SK-N-SH treated with all-trans-retinoic acid at 6 μM for 48 hours (cell line): ENCODE measurements around the gene IFT122.
"Not testable (repeated sequence)": the region's sequence is repeated elsewhere in the genome, so short reads cannot be mapped to it uniquely, and the experiment has no call there.

ENCODE experiments used
- CREB5 ChIP-seq: fragments of 250-450 bp; sonication (Bioruptor Pico); IDR thresholded peaks from 2 replicates; pipeline ENCODE4 v1.5.1; 2020; ENCODE audit warnings: low read depth, mild to moderate bottlenecking, moderate library complexity
- GLIS3 ChIP-seq: fragments of 250-450 bp; sonication (Bioruptor Pico); IDR thresholded peaks from 2 replicates; pipeline ENCODE4 v1.5.0; 2020; ENCODE audit warnings: mild to moderate bottlenecking, moderate library complexity
- ISL1 ChIP-seq: fragments of 250-450 bp; sonication (Bioruptor Pico); IDR thresholded peaks from 2 replicates; pipeline ENCODE4 v2.1.2; 2022; ENCODE audit warnings: mild to moderate bottlenecking, moderate library complexity
- PPARA ChIP-seq: fragments of 250-450 bp; sonication (Bioruptor Pico); IDR thresholded peaks from 2 replicates; pipeline ENCODE4 v1.5.0; 2020; ENCODE audit warnings: mild to moderate bottlenecking, borderline replicate concordance
- TSHZ2 ChIP-seq: fragments of 250-450 bp; sonication (Bioruptor Pico); IDR thresholded peaks from 2 replicates; pipeline ENCODE4 v1.5.0; 2020; ENCODE audit warnings: mild to moderate bottlenecking, moderate library complexity
- ZFP3 ChIP-seq: fragments of 250-450 bp; sonication (Bioruptor Pico); IDR thresholded peaks from 2 replicates; pipeline ENCODE4 v1.5.0; 2020; ENCODE audit warnings: mild to moderate bottlenecking, moderate library complexity
- ZFP30 ChIP-seq: fragments of 450-650 bp; formaldehyde crosslinking; IDR thresholded peaks from 2 replicates; pipeline ENCODE4 v1.5.0; 2022; ENCODE audit warnings: mild to moderate bottlenecking, moderate library complexity
- ZNF565 ChIP-seq: fragments of 450-650 bp; formaldehyde crosslinking; conservative IDR thresholded peaks from 2 replicates; pipeline ENCODE4 v1.5.0; 2020; ENCODE audit warnings: low read depth, mild to moderate bottlenecking, moderate library complexity
- ZNF8 ChIP-seq: fragments of 450-650 bp; formaldehyde crosslinking; IDR thresholded peaks from 2 replicates; pipeline ENCODE4 v1.5.0; 2020; ENCODE audit warnings: mild to moderate bottlenecking, moderate library complexity

GRCh38 chr3:129392106-129392887, 47.7 kb upstream of the IFT122 start:
- not testable (repeated sequence) for TF ChIP-seq ISL1 (CRISPR knock-in tag); ZNF8 (CRISPR knock-in tag); ZFP30 (CRISPR knock-in tag); PPARA (CRISPR knock-in tag); ZFP3 (CRISPR knock-in tag); ZNF565; CREB5; GLIS3 (CRISPR knock-in tag); TSHZ2 (CRISPR knock-in tag)
